ENCODE data around the gene CCDC24.

DNA sequence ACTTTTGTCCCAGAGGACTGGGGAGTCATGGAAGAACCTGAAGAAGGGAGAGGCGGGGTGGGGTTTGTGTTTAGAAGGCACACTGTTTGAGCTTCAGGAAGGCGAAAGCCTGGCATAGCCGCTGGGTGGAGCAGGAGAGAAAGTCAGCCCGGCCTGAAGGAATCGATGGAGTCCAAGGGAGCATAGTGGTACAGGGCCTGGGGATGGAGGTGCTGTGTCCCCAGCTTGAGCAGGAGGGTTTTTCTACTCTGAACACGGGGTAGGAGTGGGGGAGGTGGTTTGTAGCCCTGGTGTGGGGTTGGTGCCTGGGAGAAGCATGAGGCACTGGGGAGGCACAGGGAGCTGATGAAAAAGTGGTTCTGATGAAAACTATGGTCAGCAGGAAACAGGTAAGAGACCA, 4.7 kb upstream of the CCDC24 start:
- TF ChIP-seq CTCF (IDR thresholded peaks at IDR 0.05) (no peak), POLR2A (IDR thresholded peaks at IDR 0.05) (no peak)
